HepG2 (cell line): Measurements from ENCODE around the gene C2orf92. TPM values are rescaled to one million over a fixed set of nuclear protein-coding genes. Genes with fewer than 3 reads are reported as not detected.

ENCODE experiments used
- AKNA ChIP-seq: sonication (generic); formaldehyde crosslinking; IDR thresholded peaks from 2 replicates; pipeline ENCODE4 v1.4.0; 2020; ENCODE audit warnings: missing genetic modification reagents, borderline replicate concordance
- GLI4 ChIP-seq: sonication (generic); formaldehyde crosslinking; IDR thresholded peaks from 2 replicates; pipeline ENCODE4 v1.5.1; 2020; ENCODE audit warnings: missing genetic modification reagents, mild to moderate bottlenecking, moderate library complexity, borderline replicate concordance
- IRF9 ChIP-seq: sonication (generic); formaldehyde crosslinking; IDR thresholded peaks from 2 replicates; pipeline ENCODE4 v1.8.0; 2022; ENCODE audit warnings: missing genetic modification reagents, mild to moderate bottlenecking, borderline replicate concordance
- LCORL ChIP-seq, 2 experiments: fragments of 450-650 bp in 1 of 2; sonication (generic) in 1 of 2; formaldehyde crosslinking in 1 of 2; IDR thresholded peaks; 2 replicates each; pipeline versions ENCODE4 v1.5.0 to v1.6.1; 2017 to 2020; ENCODE audit warnings: antibody characterized with exemption in 1 of 2, missing genetic modification reagents in 1 of 2
- MIER2 ChIP-seq: IDR thresholded peaks from 2 replicates; pipeline ENCODE4 v1.6.1; 2016; ENCODE audit warnings: missing biosample characterization, missing genetic modification reagents
- PAF1 ChIP-seq: IDR thresholded peaks from 2 replicates; pipeline ENCODE4 v1.6.1; 2016; ENCODE audit warnings: missing genetic modification reagents, missing compliant biosample characterization
- POLR2AphosphoS2 ChIP-seq: IDR thresholded peaks from 2 replicates; pipeline ENCODE4 v1.6.1; 2011; ENCODE audit warnings: low read depth, low read length, improper control_type of control experiment
- PRDM4 ChIP-seq: sonication (generic); formaldehyde crosslinking; IDR thresholded peaks from 2 replicates; pipeline ENCODE4 v1.9.0; 2021; ENCODE audit warnings: missing genetic modification reagents, borderline replicate concordance
- RXRB ChIP-seq: IDR thresholded peaks from 2 replicates; pipeline ENCODE4 v1.6.1; 2016; ENCODE audit warnings: borderline replicate concordance, missing genetic modification reagents, missing compliant biosample characterization
- TERF1 ChIP-seq: sonication (generic); formaldehyde crosslinking; IDR thresholded peaks from 2 replicates; pipeline ENCODE4 v1.8.0; 2022; ENCODE audit warnings: mild to moderate bottlenecking, missing genetic modification reagents, moderate library complexity
- ZBTB42 ChIP-seq: sonication (generic); formaldehyde crosslinking; IDR thresholded peaks from 2 replicates; pipeline ENCODE4 v1.5.0; 2020; ENCODE audit warnings: mild to moderate bottlenecking, missing genetic modification reagents
- ZGPAT ChIP-seq: IDR thresholded peaks from 2 replicates; pipeline ENCODE4 v1.6.1; 2016; ENCODE audit warnings: mild to moderate bottlenecking
- ZNF383 ChIP-seq: sonication (generic); formaldehyde crosslinking; IDR thresholded peaks from 2 replicates; pipeline ENCODE4 v1.4.0; 2020; ENCODE audit warnings: missing genetic modification reagents, mild to moderate bottlenecking, borderline replicate concordance
- ZNF781 ChIP-seq: sonication (generic); formaldehyde crosslinking; IDR thresholded peaks from 2 replicates; pipeline ENCODE4 v1.5.1; 2020; ENCODE audit warnings: borderline replicate concordance, mild to moderate bottlenecking, missing genetic modification reagents; ENCODE audit errors: not compliant biosample characterization
- ZNF841 ChIP-seq: sonication (generic); formaldehyde crosslinking; IDR thresholded peaks from 2 replicates; pipeline ENCODE4 v1.8.1; 2023; ENCODE audit warnings: missing genetic modification reagents, borderline replicate concordance
- polyA plus RNA-seq, 8 experiments: library from polyadenylated mRNA; depleted of rRNA in 3 of 8; stranded (reverse) in 7 of 8; unstranded in 1 of 8; fragments of >200 nt; fragmentation: Illumina TruSeq in 4 of 8; extraction: Trizol in 4 of 8; gene quantifications; 2 replicates each; pipeline versions ENCODE4 v1.2.1 to v1.2.3, GENCODE V29; 2011 to 2016; ENCODE audit warnings: low read depth in 4 of 8, missing spikeins in 1 of 8, mixed read lengths in 1 of 8; ENCODE audit not compliant: insufficient read depth in 1 of 8
- total RNA-seq, 5 experiments: library from RNA; depleted of rRNA; stranded (reverse); fragments of >200 nt; fragmentation: Illumina TruSeq; extraction: Trizol; gene quantifications; 2 replicates each; pipeline ENCODE4 v1.2.3, GENCODE V29; 2016; ENCODE audit warnings: low read depth in 1 of 5

The C2orf92 gene
- total and polyA plus RNA-seq, 2 of the 13 experiments (the other 11 are each of a cell fraction or from before 2014, with no cell fraction given) = 4.9 to 5.0 TPM

- TF ChIP-seq ZNF383 (CRISPR knock-in tag) = no peak
- no peak for TF ChIP-seq IRF9 (CRISPR knock-in tag)
- TF ChIP-seq GLI4 (CRISPR knock-in tag) = peak; percentile 41; the same call in 1 of the 2 replicates
- TF ChIP-seq MIER2 = no peak
- TF ChIP-seq PAF1 (CRISPR knock-in tag) = no peak
- peak; percentile 69 for TF ChIP-seq ZNF781 (CRISPR knock-in tag)
- TF ChIP-seq LCORL (IDR thresholded peaks at IDR 0.05) = no peak
- peak; percentile 93 for TF ChIP-seq LCORL (CRISPR knock-in tag; IDR thresholded peaks at IDR 0.05)
- 0 out of 2 replicates have a peak, but pooled peaks have one; percentile 50 for TF ChIP-seq PRDM4
- TF ChIP-seq AKNA (CRISPR knock-in tag) = no peak
- no peak for TF ChIP-seq POLR2AphosphoS2
- peak; percentile 64; the same call in 1 of the 2 replicates for TF ChIP-seq RXRB (CRISPR knock-in tag)
- no peak for TF ChIP-seq ZNF841
- no peak for TF ChIP-seq ZBTB42 (CRISPR knock-in tag)
- no peak for TF ChIP-seq TERF1 (CRISPR knock-in tag)
- no peak; the same call in 1 of the 2 replicates for TF ChIP-seq ZGPAT
Measured at GRCh38 chr2:97662895-97663625, 6.5 kb upstream of the C2orf92 start (continued).
